ENCODE data around the gene APOO.

The APOO gene

DNA sequence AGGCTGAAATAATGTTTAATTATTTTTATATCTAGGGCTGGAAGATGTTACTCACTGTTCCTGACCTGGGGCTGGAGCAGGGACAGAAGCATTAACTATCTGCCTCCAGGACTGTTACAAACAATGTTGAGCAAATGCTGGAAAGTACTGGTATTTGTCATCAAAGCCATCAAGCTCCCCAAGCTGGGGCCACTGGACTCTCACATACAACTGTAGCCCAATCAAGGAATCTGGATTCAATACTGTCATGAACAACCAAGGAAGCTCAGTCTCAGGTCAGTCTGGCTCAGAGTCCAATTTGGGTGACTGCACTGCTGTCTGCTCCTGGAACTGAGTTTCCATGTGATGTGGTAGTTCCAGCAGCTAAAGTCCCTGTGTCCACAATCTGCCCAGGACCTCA lies 50.4 kb downstream of the APOO start:
- Histone ChIP-seq H3K4me1 (no peaks in the 10 kb centered on the region), H2AFZ (no peak overlapping the region), H3K27ac (no peak overlapping the region), H3K9ac (no peak overlapping the region), H3K4me2 (ENCODE audit: low read length) (no peak overlapping the region), H3K79me2 (no peaks in the 10 kb centered on the region), H3K36me3 (ENCODE audit: control insufficient read depth, insufficient read depth, low read length) (no peaks in the 10 kb centered on the region), H3K9me3 (ENCODE audit: control insufficient read depth, low read length) (no peaks in the 10 kb centered on the region), H3K27me3 (ENCODE audit: control insufficient read depth, insufficient read depth, low read length) (no peaks in the 10 kb centered on the region), H3K4me3 (ENCODE audit: low read depth, low read length) (no peak overlapping the region)
- TF ChIP-seq, protein P1, sequence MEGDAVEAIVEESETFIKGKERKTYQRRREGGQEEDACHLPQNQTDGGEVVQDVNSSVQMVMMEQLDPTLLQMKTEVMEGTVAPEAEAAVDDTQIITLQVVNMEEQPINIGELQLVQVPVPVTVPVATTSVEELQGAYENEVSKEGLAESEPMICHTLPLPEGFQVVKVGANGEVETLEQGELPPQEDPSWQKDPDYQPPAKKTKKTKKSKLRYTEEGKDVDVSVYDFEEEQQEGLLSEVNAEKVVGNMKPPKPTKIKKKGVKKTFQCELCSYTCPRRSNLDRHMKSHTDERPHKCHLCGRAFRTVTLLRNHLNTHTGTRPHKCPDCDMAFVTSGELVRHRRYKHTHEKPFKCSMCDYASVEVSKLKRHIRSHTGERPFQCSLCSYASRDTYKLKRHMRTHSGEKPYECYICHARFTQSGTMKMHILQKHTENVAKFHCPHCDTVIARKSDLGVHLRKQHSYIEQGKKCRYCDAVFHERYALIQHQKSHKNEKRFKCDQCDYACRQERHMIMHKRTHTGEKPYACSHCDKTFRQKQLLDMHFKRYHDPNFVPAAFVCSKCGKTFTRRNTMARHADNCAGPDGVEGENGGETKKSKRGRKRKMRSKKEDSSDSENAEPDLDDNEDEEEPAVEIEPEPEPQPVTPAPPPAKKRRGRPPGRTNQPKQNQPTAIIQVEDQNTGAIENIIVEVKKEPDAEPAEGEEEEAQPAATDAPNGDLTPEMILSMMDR (IDR thresholded peaks at IDR 0.05), result no peak

DNA sequence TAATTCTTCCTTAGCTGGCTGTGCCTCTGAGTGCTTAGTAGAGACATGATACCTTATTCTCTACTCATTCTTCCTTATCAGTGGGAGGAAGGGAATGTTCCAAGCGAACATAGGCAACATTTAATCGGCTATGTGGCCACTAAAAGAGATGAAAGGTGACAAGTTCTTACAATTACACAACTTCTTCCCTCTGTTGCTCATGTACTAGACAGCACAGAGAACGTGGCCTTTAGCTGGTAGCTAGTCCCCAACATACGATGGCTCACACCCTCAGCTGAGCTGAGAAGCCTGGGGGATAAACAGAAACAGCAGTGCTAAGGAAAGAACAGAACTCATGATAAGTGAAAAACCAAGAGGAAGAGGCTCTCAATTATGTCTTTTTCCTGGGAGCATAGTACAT lies 52.2 kb downstream of the APOO start:
- no peaks in the 10 kb centered on the region for H3K27me3 ChIP-seq (ENCODE audit: control insufficient read depth, insufficient read depth, low read length)
- H3K27ac ChIP-seq, result no peak overlapping the region
- TF ChIP-seq, protein P1 (IDR thresholded peaks at IDR 0.05), result no peak
- no peaks in the 10 kb centered on the region for H3K9me3 ChIP-seq (ENCODE audit: control insufficient read depth, low read length)
- H3K4me2 ChIP-seq (ENCODE audit: low read length), result no peak overlapping the region
- no peak overlapping the region for H3K4me3 ChIP-seq (ENCODE audit: low read depth, low read length)
- no peak overlapping the region for H2AFZ ChIP-seq
- H3K9ac ChIP-seq, result no peak overlapping the region
- H3K36me3 ChIP-seq (ENCODE audit: control insufficient read depth, insufficient read depth, low read length), result no peaks in the 10 kb centered on the region
- no peaks in the 10 kb centered on the region for H3K79me2 ChIP-seq
- no peaks in the 10 kb centered on the region for H3K4me1 ChIP-seq

GRCh38 chrX:23854945-23855344 lies 52.8 kb downstream of the APOO start:
- TF ChIP-seq, protein P1 (IDR thresholded peaks at IDR 0.05), result no peak
- H3K27ac ChIP-seq, result no peak overlapping the region
- H3K4me1 ChIP-seq, result no peaks in the 10 kb centered on the region
- H3K27me3 ChIP-seq (ENCODE audit: control insufficient read depth, insufficient read depth, low read length), result no peaks in the 10 kb centered on the region
- no peak overlapping the region for H2AFZ ChIP-seq
- no peak overlapping the region for H3K9ac ChIP-seq
- H3K4me2 ChIP-seq (ENCODE audit: low read length), result no peak overlapping the region
- H3K4me3 ChIP-seq (ENCODE audit: low read depth, low read length), result no peak overlapping the region
- H3K36me3 ChIP-seq (ENCODE audit: control insufficient read depth, insufficient read depth, low read length), result no peaks in the 10 kb centered on the region
- H3K79me2 ChIP-seq, result no peaks in the 10 kb centered on the region
- no peaks in the 10 kb centered on the region for H3K9me3 ChIP-seq (ENCODE audit: control insufficient read depth, low read length)

- TF ChIP-seq, protein P1 (IDR thresholded peaks at IDR 0.05), result no peak
- no peak overlapping the region for H2AFZ ChIP-seq
- no peaks in the 10 kb centered on the region for H3K27me3 ChIP-seq (ENCODE audit: control insufficient read depth, insufficient read depth, low read length)
- H3K4me1 ChIP-seq, result no peaks in the 10 kb centered on the region
- no peak overlapping the region for H3K4me3 ChIP-seq (ENCODE audit: low read depth, low read length)
- no peak overlapping the region for H3K4me2 ChIP-seq (ENCODE audit: low read length)
- H3K9ac ChIP-seq, result no peak overlapping the region
- no peaks in the 10 kb centered on the region for H3K79me2 ChIP-seq
- no peak overlapping the region for H3K27ac ChIP-seq
- no peaks in the 10 kb centered on the region for H3K36me3 ChIP-seq (ENCODE audit: control insufficient read depth, insufficient read depth, low read length)
- H3K9me3 ChIP-seq (ENCODE audit: control insufficient read depth, low read length), result no peaks in the 10 kb centered on the region
Observed at GRCh38 chrX:23854122-23854521, 53.6 kb downstream of the APOO start.

DNA sequence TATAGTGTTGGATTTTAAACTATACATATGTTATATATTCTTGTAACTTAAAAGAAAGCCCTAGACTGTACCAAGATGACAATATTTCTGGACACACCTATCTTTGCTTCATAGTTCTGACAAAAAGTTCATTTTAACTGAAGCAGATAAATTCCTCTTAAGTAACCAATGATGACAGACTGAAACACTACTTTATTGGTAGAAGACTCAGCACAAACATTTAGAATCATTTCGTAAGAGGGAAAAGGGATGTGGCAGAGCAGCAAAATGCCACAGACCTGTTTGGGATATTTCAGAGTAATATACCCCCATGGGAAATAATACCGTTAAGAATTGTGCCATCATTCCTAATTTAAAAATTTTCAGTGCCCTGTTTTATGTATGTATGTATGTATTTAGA lies 56.2 kb downstream of the APOO start:
- H3K4me1 ChIP-seq, result no peaks in the 10 kb centered on the region
- TF ChIP-seq, protein P1 (IDR thresholded peaks at IDR 0.05), result no peak
- no peaks in the 10 kb centered on the region for H3K9me3 ChIP-seq (ENCODE audit: control insufficient read depth, low read length)

More for the DNA sequence above, 56.2 kb downstream of the APOO start:
- Histone ChIP-seq H3K79me2 (no peaks in the 10 kb centered on the region), H3K4me3 (ENCODE audit: low read depth, low read length) (no peak overlapping the region), H3K9ac (no peak overlapping the region), H3K27ac (no peak overlapping the region), H2AFZ (no peak overlapping the region), H3K36me3 (ENCODE audit: control insufficient read depth, insufficient read depth, low read length) (no peaks in the 10 kb centered on the region), H3K4me2 (ENCODE audit: low read length) (no peak overlapping the region), H3K27me3 (ENCODE audit: control insufficient read depth, insufficient read depth, low read length) (no peaks in the 10 kb centered on the region)
